Adipose tissue (tissue), 3 donors: ENCODE results near the gene RASL10B. TPM values are rescaled to one million over a fixed set of nuclear protein-coding genes. Genes with fewer than 3 reads are reported as not detected.
"Not testable (repeated sequence)": the region's sequence is repeated elsewhere in the genome, so short reads cannot be mapped to it uniquely, and the experiment has no call there.

Experiments
- H3K27ac ChIP-seq: one replicate; pipeline ENCODE4 v1.5.1; 2013; ENCODE audit warnings: low read depth, low read length
- WGBS, 3 donors: extraction: QIAGEN DNeasy Blood & Tissue Kit; methylation state at CpG; one replicate each; pipeline ENCODE4 v1.1.7; 2013; 5-methylcytosine and 5-hydroxymethylcytosine counted together
- polyA plus RNA-seq, 3 donors: library from polyadenylated mRNA; stranded (reverse); fragments of 200-250 nt; gene quantifications; one replicate each; pipeline ENCODE4 v1.2.3, GENCODE V29; 2013
- donor health status: healthy with polysubstance abuse.
- donor health status: Bipolar disorder and iron deficiency.
- donor health status: healthy.

Gene RASL10B
- polyA plus RNA-seq, 3 donors: 5.6 to 42.8 (median 21.1) TPM

DNA sequence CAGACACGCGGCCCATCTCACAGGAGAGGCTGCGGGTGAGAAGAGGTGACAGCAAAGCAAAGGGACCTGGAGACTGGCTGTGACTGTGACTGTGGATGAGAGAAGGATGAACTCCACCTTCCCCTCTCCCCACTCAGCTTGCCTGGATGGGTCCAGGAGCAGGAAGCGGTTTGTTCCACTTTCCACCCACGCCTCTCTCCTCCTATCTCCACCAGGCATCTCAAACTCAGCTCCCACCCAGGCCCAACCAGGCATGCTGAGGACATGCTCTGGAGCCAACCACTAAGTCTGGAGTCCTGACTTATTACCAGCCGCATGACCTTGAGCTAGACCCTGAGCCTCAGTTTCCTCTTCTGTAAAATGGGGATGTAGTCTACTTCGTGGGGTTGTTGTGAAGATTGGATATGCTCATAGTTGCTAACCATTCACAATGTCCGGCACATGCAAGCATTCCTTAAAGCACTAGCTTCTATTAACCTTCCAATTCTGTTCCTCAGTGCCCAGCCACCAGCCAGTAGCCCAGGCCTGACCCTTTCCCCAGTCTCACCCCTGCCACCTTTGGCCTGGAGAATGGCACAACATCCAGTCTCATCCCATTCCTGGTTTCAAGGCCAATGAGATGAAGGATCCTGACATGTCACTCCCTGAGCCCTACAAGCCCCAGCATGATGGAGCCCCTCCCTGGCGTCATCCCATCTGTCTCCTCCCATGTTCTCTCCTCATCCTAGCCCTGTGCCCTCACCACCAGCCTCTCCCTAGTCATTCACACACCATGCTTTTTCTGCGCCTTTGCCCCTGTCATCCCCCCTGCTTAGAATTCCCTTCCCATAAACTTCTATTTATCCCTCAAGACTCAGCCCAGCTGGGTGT is 19.3 kb downstream of the RASL10B start:
- H3K27ac ChIP-seq: no peak overlapping the region
- WGBS, 3 donors: 80 to 87% (median 81%) methylated on average over 10 of the region's 10 CpGs

DNA sequence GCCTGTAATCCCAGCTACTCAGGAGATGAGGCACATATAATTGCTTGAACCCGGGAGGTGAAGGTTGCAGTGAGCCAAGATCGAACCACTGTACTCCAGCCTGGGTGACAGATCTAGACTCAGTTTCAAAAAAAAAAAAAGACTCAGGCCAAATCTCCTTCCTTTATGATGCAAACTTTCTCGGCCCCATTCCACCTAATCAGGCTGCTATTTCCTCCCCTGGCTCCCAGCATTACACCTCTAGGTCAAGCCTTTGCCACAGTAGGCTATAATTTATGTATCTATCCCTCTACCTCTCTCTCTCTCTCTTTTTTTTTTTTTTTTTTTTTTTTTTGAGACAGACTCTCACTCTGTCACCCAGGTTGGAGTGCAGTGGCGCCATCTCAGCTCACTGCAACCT is 20.1 kb downstream of the RASL10B start:
- not testable (repeated sequence) for H3K27ac ChIP-seq
- 64 to 87% (median 66%) methylated on average over 4 of the region's 4 CpGs for WGBS, 3 donors

GRCh38 chr17:35752471-35752870 is 21.0 kb downstream of the RASL10B start:
- WGBS, 3 donors: 35 to 42% (median 40%) methylated on average over 16 of the region's 16 CpGs

DNA sequence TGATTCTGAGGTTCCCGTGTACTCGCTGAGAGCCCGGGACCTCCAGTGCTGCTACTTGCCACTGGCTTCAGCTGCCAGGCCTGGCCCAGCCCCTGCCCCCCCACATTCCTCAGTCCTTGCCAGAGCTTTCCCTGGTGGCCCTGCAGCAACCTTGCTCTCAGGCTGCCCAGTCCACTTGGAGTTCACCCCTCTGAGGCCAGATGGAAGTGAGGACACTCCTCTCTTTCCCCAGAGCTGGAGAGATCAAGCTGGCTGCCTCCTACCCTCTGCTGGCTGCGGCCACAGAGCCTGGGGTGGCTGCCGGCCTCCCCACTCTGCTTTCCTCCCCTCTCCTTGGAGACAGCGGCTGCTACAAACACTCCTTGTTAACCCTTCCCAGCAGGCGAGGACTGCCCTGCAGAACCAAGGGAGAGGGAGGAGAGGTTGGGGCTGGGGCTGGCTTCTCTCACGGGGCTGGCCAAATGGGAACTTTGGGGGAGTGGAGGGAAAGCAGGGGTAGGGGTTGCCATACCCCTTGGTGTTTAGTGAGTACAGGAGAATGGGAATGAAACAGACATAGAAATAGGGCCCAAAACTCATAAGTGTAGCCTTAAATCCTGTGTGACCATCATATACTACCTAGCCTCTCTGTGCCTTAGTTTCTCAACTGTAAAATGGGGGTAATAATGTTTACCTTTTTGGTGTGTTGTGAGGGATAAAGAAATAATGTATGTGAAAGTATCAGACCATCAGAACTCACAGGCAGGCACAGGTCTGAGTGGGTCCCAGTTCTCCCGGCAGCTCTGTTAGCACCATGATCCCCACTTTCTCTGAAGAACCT is 21.7 kb downstream of the RASL10B start, which contains the start of gene GAS2L2:
Gene GAS2L2 (minus strand): TSS at position 295 of the 820 bp plus-strand sequence. CDS start 389 bp downstream, outside the sequence.
- H3K27ac ChIP-seq: no peak within 1 kb of the TSS
- WGBS, 3 donors: 40 to 44% (median 43%) methylated on average over 9 of the region's 9 CpGs

More at GRCh38 chr17:35752471-35752870, 21.0 kb downstream of the RASL10B start:
- no peak overlapping the region for H3K27ac ChIP-seq

DNA sequence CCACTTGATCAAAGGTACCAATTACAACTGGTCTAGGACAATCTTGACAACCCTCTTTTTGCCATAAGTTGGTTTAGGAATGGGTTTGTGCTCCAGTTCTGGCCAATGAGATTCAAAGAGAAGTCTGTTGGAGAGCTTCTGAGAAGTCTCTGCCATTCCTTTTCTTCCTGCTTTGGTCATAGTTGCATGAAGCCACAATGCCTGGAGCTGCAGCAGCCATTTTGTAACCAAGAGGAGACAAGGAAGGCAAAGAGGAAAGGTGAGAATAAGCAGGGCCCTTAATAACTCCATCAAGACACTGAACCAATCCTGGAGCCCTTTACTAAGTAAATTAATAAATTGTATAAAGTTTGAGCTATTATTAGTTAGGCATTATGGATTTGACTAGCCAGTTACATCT is 25.8 kb downstream of the RASL10B start:
- no peak overlapping the region for H3K27ac ChIP-seq

GRCh38 chr17:35760587-35760986 is 29.1 kb downstream of the RASL10B start, which contains the start of gene C17orf50:
Gene C17orf50, plus strand, starts transcription at chr17:35760887. Its CDS starts 55 bp downstream, at chr17:35760942.
- no peak within 1 kb of the TSS for H3K27ac ChIP-seq
- 57 to 96% (median 92%) methylated on average over 1 of the region's 1 CpG for WGBS, 3 donors

- H3K27ac ChIP-seq: no peak overlapping the region
- WGBS, 3 donors: 80 to 85% (median 84%) methylated on average over 5 of the region's 5 CpGs
Measured at GRCh38 chr17:35761601-35762000, 30.2 kb downstream of the RASL10B start.

DNA sequence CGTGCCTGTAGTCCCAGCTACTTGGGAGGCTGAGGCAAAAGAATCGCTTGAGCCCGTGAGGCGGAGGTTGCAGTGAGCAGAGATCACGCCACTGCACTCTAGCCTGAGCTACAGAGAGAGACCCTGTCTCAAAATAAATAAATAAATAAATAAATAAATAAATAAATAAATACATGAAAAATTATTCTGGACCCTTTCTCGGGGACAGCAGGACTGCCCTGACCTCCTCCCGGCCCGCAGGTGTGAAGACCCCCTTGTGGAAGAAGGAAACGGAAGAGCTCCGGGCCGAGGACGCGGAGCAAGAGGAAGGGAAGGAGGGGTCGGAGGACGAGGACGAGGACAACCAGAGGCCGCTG is 32.3 kb downstream of the RASL10B start:
- WGBS, 3 donors: 32 to 37% (median 33%) methylated on average over 15 to 17 of the region's 17 CpGs
- H3K27ac ChIP-seq: no peak overlapping the region

GRCh38 chr17:35764123-35764991 is 32.9 kb downstream of the RASL10B start:
- H3K27ac ChIP-seq: no peak overlapping the region
- 4 to 5% (median 4%) methylated on average over 56 to 75 of the region's 75 CpGs for WGBS, 3 donors

- 65 to 81% (median 68%) methylated on average over 11 of the region's 11 CpGs for WGBS, 3 donors
- H3K27ac ChIP-seq: no peak overlapping the region
Measured at GRCh38 chr17:35765086-35765710, 33.8 kb downstream of the RASL10B start.

- no peak overlapping the region for H3K27ac ChIP-seq
- WGBS, 3 donors: 80 to 85% (median 81%) methylated on average over 8 of the region's 8 CpGs
Measured at GRCh38 chr17:35765756-35766488, 34.5 kb downstream of the RASL10B start.

- WGBS, 3 donors: 86 to 93% (median 93%) methylated on average over 24 of the region's 24 CpGs
- H3K27ac ChIP-seq: no peak overlapping the region
Measured at GRCh38 chr17:35766489-35766877, 35.0 kb downstream of the RASL10B start.

DNA sequence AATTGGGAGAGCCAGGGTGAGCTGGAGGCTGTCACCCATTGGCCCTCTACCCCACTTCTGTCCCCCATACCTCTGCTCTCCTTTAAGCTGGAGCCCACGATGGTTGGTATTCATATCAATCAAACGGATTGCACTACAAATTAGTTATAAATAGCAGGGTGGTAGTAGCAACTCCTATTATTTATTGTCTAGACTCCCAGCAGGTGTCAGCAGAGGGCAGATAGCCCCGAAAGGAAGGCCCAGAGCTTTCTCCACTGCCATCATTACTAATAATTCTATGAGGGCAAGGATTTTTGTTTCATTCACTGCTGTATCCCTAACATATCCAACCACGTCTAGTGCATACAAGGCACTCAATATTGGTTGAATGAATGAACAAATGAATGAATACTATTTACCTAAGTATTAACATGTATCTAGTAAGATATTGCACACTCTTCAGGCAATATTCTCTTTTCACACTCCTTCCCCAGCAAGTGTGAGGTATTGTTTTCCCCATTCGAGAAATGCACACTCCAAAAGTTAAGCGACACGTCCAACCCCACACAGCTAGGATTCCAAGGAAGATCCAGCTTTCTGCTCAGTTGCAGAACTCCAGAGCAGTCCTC is 35.6 kb downstream of the RASL10B start:
- H3K27ac ChIP-seq: no peak overlapping the region
- 40 to 47% (median 40%) methylated on average over 7 of the region's 7 CpGs for WGBS, 3 donors

DNA sequence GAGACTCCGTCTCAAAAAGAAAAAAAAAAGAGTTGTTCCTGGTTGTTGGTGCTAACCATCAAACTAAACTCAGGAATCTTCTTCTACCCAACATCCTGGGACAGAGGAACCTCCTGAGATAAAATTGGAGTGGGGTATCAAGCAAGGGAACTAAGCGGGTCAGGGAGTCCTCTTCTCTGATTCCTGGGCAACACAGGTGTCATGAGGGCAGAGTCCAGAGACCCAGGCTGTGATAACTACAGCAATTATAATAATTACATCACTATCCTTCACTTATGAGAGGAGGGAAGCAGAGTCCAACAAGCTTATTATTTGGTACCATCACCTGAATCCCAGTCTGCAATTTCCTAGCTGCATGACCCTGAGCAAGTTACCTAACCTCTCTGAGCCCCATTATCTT is 37.4 kb downstream of the RASL10B start:
- no peak overlapping the region for H3K27ac ChIP-seq
- WGBS, 3 donors: 82 to 94% (median 90%) methylated on average over 2 of the region's 2 CpGs

- H3K27ac ChIP-seq: no peak overlapping the region
- WGBS, 3 donors: 90 to 96% (median 95%) methylated on average over 48 of the region's 48 CpGs
Measured at GRCh38 chr17:35769895-35770486, 38.6 kb downstream of the RASL10B start.

- no peak overlapping the region for H3K27ac ChIP-seq
- 79 to 84% (median 81%) methylated on average over 20 of the region's 20 CpGs for WGBS, 3 donors
Measured at GRCh38 chr17:35773129-35773528, 41.7 kb downstream of the RASL10B start.
